ENCODE results near the gene WNT9A.
"Not testable (repeated sequence)": the region's sequence is repeated elsewhere in the genome, so short reads cannot be mapped to it uniquely, and the experiment has no call there.

Gene WNT9A, protein sequence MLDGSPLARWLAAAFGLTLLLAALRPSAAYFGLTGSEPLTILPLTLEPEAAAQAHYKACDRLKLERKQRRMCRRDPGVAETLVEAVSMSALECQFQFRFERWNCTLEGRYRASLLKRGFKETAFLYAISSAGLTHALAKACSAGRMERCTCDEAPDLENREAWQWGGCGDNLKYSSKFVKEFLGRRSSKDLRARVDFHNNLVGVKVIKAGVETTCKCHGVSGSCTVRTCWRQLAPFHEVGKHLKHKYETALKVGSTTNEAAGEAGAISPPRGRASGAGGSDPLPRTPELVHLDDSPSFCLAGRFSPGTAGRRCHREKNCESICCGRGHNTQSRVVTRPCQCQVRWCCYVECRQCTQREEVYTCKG

DNA sequence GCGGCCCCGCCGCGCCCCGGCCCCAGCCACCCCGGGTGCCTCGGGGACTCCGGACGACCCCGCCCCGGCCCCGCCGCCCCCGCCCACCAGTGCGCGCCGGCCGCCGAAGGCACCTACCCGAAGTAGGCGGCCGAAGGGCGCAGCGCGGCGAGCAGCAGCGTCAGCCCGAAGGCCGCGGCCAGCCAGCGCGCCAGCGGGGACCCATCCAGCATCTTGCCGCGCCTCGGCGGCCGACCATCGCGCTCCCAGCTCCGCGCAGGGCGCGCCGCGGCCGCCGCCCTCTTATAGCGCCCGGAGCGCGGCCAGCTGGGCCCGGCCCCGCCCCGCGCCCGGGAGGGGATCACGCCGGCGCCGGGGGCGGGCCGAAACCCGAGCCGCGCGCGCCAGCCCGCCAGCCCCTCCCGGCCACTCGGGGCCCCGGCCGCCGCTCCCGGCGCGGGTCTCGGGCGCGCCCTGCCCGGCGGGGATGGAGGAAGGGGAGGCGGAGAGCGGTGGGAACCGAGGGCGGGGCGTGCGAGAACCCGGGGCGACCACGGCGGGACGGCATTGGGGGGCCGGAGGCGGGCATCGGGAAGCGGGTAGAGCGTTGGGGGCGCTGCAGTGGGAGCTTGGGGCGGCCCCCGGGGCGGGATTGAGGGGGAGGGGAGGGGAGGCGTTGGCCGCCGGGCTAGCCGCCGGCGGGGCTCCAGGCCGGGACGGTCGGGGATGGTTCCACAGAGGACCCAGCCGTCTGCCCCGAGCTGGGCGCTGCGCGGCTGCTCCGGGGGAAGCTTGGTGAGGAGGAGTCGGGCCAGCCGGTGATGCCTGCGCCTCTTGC lies at the start of gene WNT9A:
Gene WNT9A (minus strand): TSS at position 257 of the 817 bp plus-strand sequence. CDS start 45 bp downstream, at position 212.
- peak within 1 kb of the TSS; percentile 56 for H3K27ac ChIP-seq
- DNase-seq (ENCODE audit: low read depth, low spot score) = no peak

DNA sequence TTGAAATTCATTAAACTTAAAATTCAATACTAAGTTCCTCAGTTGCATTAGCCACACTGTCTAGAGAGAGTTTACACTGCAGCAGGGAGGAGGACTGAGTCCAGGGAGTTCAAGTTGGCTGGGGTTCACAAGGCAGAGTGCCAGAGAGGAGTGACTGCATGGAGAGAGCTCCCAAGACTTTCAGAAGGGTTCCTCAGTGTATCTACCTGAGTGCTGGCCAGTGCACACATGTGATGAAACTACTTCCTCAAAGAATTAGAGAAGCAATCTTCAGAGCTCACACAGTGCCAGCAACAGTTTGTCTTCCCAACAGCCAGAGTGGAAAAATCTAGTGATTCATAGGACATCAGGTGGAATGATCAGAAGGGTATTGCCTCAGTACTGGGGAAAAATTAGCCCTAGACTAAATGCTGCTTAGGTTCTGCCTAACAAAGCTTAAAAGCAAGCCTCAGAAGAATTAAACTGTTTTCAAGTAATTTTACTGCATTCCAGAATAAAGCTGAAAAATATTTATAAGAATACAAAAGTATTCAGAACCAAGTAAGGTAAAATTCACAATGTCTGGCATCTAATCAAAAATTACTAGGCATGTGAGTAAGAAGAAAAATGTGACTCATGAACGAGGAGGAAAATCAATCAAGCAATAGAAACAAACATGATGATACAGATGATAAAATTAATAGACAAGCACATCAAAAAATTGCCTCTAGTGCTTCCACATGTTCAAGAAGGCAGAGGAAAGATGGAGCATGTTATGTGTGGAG lies 48.6 kb upstream of the WNT9A start:
- H3K27ac ChIP-seq = no peak overlapping the region
- DNase-seq (ENCODE audit: low read depth, low spot score) = no peak

DNA sequence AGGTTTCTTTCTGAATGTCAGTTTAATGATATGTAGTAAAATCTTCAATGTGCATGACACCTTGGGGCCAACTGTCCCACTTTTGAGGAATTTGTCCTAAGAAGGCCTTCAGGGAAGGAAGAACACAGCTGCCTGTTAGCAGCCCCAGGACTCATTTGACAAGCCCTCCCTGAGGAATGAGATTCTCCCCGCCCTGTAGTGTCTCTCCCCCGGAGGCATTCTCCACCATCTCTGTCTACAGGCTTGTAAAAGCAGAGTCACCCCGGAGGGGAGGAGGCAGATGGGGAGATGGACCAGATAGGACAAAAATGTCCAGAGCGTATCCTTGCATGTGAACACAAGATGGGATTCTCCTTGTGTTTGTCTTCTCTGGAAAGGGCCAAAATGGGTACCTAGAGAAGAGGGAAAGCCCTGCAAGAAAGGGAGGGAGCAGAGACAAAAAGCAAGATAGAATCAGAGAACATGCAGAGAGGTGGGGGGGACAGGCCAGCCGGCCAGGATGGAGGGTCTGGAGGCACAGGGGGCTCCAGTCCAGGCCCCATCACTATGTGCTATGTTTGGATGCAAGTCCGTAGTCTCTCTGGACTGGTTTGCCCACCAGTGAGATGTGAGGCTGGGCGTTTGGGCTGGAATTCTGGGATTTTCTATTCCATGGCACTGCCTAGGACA lies 47.0 kb upstream of the WNT9A start:
- no peak overlapping the region for H3K27ac ChIP-seq
- no peak for DNase-seq (ENCODE audit: low read depth, low spot score)

DNA sequence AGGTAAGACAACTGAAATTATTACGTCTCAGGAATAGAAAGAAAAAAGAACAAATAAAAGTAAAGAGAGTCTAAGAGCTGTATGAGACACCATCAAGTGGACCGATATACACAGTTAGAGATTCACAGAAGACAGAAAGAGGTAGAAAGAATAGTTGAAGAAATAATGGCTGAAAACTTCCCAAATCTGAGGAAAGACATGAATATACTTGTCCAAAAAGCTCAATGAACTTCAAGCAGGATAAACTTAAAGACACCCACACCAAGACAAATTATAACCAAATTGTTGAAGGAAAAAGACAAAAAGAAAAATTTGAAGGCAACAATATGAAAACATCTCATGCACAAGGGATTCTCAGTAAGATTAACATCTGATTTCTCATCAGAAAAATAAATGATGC lies 39.4 kb upstream of the WNT9A start:
- H3K27ac ChIP-seq = no peak overlapping the region
- no peak for DNase-seq (ENCODE audit: low read depth, low spot score)

DNA sequence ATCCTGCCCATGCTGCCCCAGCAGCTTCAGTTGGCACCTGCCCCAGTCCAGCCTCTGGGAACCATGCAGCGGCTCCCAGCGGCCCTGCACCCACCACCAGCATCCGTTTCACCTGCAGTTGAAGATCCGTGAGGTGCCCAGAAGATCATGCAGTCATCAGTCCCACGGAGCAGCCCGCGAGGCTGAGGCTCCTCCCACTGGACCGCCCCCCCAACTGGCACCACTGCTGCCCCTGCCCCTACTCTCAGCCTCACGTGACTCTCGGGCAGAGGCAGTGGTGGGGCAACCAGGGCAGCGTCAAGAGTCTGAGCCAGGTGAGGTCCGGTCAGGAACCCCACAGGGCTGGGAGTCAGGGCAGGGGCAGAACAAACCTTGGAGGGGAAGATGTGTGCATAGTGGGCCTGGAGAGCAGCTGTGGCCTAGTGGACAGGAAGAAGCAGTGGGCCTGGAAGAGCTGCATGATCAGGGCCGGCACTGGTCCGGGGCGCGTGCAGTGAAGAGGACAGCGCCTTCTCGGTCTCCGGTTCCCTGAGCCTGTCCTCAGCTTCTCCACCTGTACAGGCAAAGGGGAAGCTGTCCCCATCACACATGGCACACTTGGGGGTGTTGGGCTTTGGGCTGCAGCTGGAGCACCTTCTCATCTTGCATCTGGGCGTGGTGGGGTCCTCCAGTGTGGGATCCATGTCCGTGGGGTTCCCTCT lies 28.0 kb upstream of the WNT9A start:
- H3K27ac ChIP-seq; DNase-seq (ENCODE audit: low read depth, low spot score): not testable (repeated sequence)

DNA sequence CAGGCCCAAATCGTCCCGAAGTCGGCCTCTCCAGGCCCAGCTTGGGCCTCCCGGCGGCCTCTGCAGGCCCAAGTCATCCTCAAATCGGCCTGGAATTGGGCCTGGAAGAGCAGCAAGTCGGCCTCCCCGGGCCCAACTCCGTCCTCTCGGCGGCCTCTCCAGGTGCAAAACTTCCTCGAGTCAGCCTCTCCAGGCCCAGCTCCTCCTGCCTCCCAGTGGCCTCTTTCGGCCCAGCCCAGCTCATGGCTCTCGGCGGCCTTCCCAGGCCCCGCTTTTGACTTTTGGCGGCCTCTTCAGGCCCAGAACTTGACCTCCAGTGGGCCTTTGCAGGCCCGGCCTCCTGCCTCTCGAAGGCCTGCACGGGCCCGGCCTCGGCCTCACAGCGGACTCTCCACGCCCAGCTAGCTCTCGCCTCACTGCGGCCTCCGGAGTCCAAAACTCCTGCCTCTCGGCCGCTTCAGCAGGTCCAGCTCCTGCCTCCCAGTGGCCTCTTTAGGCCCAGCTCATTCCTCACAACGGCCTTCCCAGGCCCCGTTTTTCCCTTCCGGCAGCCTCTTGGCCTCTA lies 26.1 kb upstream of the WNT9A start:
- H3K27ac ChIP-seq; DNase-seq (ENCODE audit: low read depth, low spot score): not testable (repeated sequence)

DNA sequence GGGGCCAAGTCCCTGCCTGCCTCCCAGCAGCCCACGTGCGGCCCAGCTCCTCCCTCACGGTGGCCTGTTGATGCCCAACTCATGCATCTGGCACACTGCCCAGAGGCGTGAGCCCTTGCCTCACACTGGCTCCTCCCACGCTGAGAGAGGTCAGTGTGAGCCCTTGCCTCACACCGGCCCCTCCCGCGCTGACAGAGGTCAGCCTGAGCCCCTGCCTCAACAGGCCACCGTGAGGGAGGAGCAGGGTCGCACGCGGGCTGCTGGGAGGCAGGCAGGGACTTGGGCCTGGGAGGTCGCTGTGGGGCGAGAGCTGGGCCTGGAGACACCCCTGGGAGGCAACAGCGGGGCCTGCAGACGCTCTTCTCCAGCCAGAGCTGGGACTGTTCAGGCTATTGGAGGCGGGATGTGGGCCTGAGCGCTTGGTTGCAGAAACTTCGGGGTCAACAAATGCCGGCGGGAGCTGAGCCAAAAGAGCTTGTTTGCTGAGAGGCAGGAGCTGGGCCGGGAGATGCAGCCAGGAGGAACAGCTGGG lies 25.2 kb upstream of the WNT9A start:
- not testable (repeated sequence) for DNase-seq (ENCODE audit: low read depth, low spot score); H3K27ac ChIP-seq

DNA sequence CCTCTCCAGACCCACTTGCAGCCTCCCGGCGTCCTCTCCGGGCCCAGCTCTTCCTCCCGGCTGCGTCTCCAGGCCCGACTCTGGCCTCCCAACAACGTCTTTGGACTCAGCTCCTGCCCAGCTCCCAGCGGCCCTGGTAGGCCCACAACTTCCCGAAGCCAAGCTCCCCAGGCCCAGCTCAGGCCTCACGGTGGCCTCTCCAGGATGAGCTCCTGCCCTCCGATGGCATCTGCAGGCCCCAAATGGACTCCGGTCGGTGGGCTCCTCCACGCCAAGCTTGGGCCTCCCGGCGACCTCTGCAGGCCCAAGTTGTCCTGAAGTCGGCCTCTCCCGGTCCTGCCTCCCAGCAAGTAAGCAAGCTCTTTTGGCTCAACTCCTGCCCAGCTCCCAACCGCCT lies 24.5 kb upstream of the WNT9A start:
- not testable (repeated sequence) for H3K27ac ChIP-seq; DNase-seq (ENCODE audit: low read depth, low spot score)

DNA sequence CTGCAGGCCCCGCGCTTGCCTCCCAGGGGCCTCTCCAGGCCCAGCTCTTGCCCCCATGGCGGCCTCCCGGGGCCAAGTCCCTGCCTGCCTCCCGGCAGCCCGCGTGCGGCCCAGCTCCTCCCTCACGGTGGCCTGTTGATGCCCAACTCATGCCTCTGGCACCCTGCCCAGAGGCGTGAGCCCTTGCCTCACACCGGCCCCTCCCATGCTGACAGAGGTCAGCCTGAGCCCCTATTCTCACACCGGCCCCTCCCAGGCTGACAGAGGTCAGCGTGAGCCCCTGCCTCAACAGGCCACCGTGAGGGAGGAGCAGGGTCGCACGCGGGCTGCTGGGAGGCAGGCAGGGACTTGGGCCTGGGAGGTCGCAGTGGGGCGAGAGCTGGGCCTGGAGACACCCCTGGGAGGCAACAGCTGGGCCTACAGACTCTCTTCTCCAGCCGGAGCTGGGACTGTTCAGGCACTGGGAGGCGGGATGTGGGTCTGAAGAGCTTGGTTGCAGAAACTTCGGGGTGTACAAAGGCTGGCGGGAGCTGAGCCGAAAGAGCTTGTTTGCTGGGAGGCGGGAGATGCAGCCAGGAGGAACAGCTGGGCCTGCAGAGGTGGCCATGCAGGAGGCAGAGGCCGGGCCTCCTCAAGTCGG lies 24.0 kb upstream of the WNT9A start:
- not testable (repeated sequence) for H3K27ac ChIP-seq; DNase-seq (ENCODE audit: low read depth, low spot score)

DNA sequence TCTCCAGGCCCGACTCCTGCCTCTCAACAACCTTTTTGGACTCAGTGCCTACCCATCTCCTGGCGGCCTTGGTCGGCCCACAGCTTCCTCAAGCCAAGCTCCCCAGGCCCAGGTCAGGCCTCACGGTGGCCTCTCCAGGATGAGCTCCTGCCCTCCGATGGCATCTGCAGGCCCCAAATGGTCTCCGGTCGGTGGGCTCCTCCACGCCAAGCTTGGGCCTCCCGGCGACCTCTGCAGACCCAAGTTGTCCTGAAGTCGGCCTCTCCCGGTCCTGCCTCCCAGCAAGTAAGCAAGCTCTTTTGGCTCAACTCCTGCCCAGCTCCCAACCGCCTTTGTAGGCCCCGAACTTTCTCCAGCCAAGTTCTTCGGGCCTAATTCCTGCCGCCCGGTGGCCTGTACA lies 23.5 kb upstream of the WNT9A start:
- H3K27ac ChIP-seq; DNase-seq (ENCODE audit: low read depth, low spot score): not testable (repeated sequence)

DNA sequence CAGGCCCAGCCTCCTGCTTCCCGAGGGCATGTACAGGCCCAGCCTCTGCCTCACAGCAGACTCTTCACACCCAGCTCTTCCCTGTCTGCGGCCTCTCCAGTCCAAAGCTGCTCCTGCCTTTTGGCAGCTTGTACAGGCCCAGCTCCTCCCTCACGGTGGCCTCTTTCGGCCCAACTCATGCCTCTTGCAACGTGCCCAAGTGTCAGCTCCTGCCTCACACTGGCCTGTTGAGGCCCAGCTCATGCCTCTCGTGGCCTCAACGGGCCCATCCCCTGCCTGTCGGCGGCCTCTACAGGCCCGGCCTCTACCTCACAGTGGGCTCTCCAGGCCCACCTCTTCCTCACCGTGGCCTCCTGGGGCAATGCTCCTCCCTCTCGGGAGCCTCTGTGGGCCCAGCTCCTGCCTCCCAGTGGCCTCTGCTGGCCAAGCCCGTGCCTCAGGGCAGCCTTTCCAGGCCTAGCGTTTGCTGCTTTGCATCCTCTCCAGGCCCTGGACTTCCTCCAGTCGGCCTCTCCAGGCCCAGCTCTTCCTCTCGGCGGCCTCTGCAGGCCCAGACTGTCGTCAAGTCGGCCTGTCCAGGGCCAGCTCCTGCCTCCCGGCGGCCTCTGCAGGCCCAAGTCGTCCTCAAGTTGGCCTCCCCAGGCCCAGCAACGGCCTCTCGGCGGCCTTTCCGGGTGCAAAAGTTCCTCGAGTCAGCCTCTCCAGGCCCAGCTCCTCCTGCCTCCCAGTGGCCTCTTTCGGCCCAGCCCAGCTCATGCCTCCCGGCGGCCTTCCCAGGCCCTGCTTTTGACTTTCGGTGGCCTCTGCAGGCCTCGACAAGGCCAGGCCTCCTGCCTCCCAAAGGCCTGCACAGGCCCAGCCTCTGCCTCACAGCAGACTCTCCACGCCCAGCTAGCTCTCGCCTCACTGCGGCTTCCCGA lies 22.6 kb upstream of the WNT9A start:
- H3K27ac ChIP-seq; DNase-seq (ENCODE audit: low read depth, low spot score): not testable (repeated sequence)

DNA sequence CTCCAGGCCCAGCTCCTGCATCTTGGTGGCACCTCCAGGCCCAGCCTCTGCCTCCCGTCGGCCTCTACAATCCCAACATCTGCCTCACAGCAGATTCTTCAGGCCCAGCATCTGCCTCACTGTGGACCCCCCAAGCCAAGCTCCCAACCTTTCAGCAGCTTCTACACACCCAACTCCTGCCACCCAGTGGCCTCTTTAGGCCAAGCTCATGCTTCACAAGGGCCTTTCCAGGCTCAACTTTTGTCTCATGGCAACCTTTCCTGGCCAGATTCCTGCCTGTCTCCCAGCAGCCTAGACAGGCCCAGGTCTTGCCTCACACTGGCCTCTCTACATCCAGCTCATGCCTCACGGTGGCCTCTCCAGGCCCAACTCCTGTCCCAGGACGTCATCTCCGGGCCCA lies 20.1 kb upstream of the WNT9A start:
- DNase-seq (ENCODE audit: low read depth, low spot score); H3K27ac ChIP-seq: not testable (repeated sequence)

DNA sequence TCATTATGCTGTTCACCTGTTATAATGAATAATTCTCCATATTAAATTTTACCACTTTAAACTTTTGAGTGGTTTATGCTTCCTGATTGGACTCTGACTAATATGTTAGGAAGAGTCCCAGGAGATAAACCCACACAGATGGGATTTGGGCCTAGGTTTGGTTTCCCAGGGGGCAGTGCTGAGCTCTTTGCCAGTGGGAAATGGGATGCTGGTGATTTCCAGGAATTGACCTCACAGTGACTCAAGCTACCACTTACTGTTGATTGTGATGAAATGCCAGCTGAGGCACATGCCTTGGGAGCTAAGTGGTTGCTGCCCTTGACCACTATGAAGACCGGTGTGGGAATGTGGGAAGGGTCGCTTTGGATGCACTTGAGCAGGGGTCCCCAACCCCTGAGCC lies 19.0 kb upstream of the WNT9A start:
- not testable (repeated sequence) for DNase-seq (ENCODE audit: low read depth, low spot score); H3K27ac ChIP-seq

DNA sequence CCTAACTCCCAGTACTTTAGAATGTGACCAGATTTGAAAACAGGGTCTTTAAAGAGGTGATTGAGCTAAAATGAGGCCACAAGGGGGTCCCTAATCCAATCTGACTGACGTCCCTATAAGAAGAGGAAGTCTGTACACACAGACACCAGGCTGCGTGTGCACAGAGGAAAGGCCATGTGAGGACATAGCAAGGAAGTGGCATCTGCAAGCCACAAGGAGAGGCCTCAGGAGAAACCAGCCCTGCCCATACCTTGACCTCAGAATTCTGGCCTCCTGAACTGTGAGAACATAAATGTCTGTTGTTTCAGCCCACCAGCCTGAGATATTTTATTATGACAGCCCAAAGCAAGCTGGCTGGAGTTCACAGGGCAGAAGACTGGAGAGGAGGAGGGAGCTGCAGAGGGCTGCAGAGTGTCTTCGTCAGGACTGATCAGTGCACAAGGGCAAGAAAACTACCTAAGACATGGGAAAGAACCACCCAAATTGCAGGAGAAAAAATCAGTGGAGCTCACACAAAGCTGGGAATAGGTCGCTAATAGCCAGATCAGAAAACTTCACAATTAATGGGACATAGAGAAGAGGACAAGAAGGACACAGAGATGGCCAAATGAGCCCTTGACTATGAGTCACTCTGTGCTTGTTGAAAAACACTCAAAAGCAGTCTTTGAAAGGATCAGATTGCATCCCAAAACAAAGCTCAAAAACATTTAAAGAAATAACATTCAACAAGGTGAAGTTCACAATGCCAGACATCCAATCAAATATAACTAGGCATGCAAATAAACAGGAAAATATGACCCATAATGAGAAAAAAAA lies 14.1 kb upstream of the WNT9A start:
- no peak overlapping the region for H3K27ac ChIP-seq
- DNase-seq (ENCODE audit: low read depth, low spot score) = no peak

DNA sequence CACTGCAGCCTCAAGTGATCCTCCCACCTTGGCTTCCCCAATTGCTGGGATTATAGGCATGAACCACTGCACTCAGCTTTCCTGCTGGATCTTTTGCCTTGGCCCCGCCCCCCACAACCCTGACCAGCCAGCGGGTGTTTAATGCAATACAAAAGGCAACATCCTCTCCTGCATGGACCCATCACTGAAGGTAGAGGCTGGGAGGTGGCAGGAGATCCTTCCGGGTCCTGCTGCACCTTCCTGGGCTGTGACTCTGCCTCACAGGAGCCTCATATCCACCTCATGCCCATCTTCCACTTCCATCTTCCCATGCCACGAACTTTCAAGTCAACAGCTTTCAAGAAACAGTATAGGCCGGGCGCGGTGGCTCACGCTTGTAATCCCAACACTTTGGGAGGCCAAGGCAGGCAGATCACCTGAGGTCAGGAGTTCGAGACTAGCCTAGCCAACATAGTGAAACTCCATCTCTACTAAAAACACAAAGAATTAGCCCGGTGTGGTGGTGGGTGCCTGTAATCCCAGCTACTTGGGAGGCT lies 11.7 kb upstream of the WNT9A start:
- no peak for DNase-seq (ENCODE audit: low read depth, low spot score)
- no peak overlapping the region for H3K27ac ChIP-seq

DNA sequence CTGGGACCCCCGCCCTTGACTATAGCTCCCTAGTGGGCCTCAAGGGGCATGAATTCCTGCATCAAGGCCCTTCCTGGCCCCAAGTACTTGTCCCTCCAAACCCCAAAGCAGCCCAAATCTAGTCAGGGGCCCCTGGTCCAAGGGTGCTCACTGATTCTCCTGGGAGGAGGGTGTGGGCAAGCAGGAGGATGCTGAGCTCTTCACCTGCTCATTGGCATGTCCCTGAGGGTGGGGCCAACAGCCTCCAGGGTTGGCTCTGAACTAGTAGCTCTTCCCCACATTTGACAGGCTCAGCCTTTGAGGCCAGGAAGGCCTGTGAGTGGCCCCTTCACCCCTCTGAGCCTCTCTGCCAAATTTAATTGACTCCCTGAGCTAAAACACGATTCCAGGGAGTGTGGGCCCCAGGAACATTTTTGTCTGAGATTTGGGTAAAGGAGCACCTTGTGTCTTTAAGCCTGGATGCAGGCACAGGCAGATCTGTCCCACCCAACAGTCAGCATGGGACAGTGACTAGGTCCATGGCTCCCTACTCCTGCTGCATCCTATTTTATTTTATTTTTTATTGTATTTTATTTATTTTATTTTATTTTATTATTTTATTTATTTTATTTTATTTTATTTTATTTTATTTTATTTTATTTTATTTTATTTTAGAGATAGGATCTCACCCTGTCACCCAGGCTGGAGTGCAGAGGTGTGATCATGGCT lies 11.0 kb upstream of the WNT9A start:
- H3K27ac ChIP-seq = no peak overlapping the region
- no peak for DNase-seq (ENCODE audit: low read depth, low spot score)

All from epithelial cell of prostate (primary cell).